Measurements from ENCODE around the gene MED12L. TPM values are rescaled to one million over a fixed set of nuclear protein-coding genes. Genes with fewer than 3 reads are reported as not detected.
"Not testable (repeated sequence)": the region's sequence is repeated elsewhere in the genome, so short reads cannot be mapped to it uniquely, and the experiment has no call there.

Gene MED12L
- total RNA-seq, 6 donors from 2014 or later, result 0.27 to 1.5 (median 0.31) TPM; not detected in 2

GRCh38 chr3:151074256-151074655, 11.2 kb upstream of the MED12L start:
- Histone ChIP-seq H3K9me3 (no peaks in the 10 kb centered on the region), H3K27me3 (no peaks in the 10 kb centered on the region), H3K36me3 (no peaks in the 10 kb centered on the region), H3K27ac (no peak overlapping the region), H3K4me1 (no peaks in the 10 kb centered on the region), H3K4me3 (no peak overlapping the region)
- no peak for DNase-seq
- no peak for TF ChIP-seq CTCF (IDR thresholded peaks at IDR 0.05)
- TF ChIP-seq POLR2AphosphoS5 (IDR thresholded peaks at IDR 0.05), result no peak
- no peak for TF ChIP-seq EP300 (IDR thresholded peaks at IDR 0.05)
- TF ChIP-seq POLR2A (IDR thresholded peaks at IDR 0.05), result no peak
- WGBS, 2 donors, result 67 to 71% methylated on average over 1 of the region's 1 CpG
- ATAC-seq (ENCODE audit: low FRiP score in 2 of 2), result no peak

- Histone ChIP-seq H3K4me3 (no peak overlapping the region), H3K27ac (no peak overlapping the region), H3K9me3 (no peaks in the 10 kb centered on the region), H3K27me3 (no peaks in the 10 kb centered on the region), H3K36me3 (no peaks in the 10 kb centered on the region), H3K4me1 (no peaks in the 10 kb centered on the region)
- 73 to 79% methylated on average over 3 of the region's 3 CpGs for WGBS, 2 donors
- no peak for DNase-seq
- no peak for ATAC-seq (ENCODE audit: low FRiP score in 2 of 2)
- no peak for TF ChIP-seq CTCF (IDR thresholded peaks at IDR 0.05)
These were observed 9.4 kb upstream of the MED12L start for GRCh38 chr3:151075869-151076562.

- 91 to 93% methylated on average over 4 of the region's 4 CpGs for WGBS, 2 donors
- H3K27ac ChIP-seq, result no peak overlapping the region
- TF ChIP-seq POLR2A (IDR thresholded peaks at IDR 0.05) (no peak), CTCF (IDR thresholded peaks at IDR 0.05) (no peak), EP300 (IDR thresholded peaks at IDR 0.05) (no peak), POLR2AphosphoS5 (IDR thresholded peaks at IDR 0.05) (no peak)
These were observed 8.8 kb upstream of the MED12L start for GRCh38 chr3:151076626-151077025.

GRCh38 chr3:151081082-151081481, 4.4 kb upstream of the MED12L start:
- not testable (repeated sequence) for H3K4me3 ChIP-seq; H3K36me3 ChIP-seq; H3K27ac ChIP-seq; H3K27me3 ChIP-seq; H3K9me3 ChIP-seq; ATAC-seq (ENCODE audit: low FRiP score in 2 of 2); DNase-seq
- 88% methylated on average over 1 of the region's 1 CpG for WGBS, 2 donors
- peaks cover 11 to 16% (median 12%) of the 10 kb centered on the region in 4 donors for H3K4me1 ChIP-seq

More at GRCh38 chr3:151076626-151077025, 8.8 kb upstream of the MED12L start:
- DNase-seq (no peak), ATAC-seq (ENCODE audit: low FRiP score in 2 of 2) (no peak)
- H3K9me3 ChIP-seq, result no peaks in the 10 kb centered on the region
- no peaks in the 10 kb centered on the region for H3K4me1 ChIP-seq
- no peaks in the 10 kb centered on the region for H3K27me3 ChIP-seq
- no peaks in the 10 kb centered on the region for H3K36me3 ChIP-seq
- no peak overlapping the region for H3K4me3 ChIP-seq

- H3K27me3 ChIP-seq, result peaks cover 0 to 10% (median 5%) of the 10 kb centered on the region in 4 donors
- no peak overlapping the region for H3K27ac ChIP-seq
- no peak for DNase-seq
- peaks cover 18 to 29% (median 24%) of the 10 kb centered on the region in 4 donors for H3K4me1 ChIP-seq
- no peak overlapping the region for H3K4me3 ChIP-seq
- TF ChIP-seq POLR2A (IDR thresholded peaks at IDR 0.05), result no peak
- TF ChIP-seq POLR2AphosphoS5 (IDR thresholded peaks at IDR 0.05), result no peak
- TF ChIP-seq CTCF (IDR thresholded peaks at IDR 0.05), result no peak
- TF ChIP-seq EP300 (IDR thresholded peaks at IDR 0.05), result no peak
- H3K36me3 ChIP-seq, result no peaks in the 10 kb centered on the region
- no peak for ATAC-seq (ENCODE audit: low FRiP score in 2 of 2)
- H3K9me3 ChIP-seq, result no peaks in the 10 kb centered on the region
- WGBS, 2 donors, result 32 to 40% methylated on average over 5 of the region's 5 CpGs
These were observed 2.3 kb upstream of the MED12L start for GRCh38 chr3:151082880-151083838.

Data from upper lobe of left lung (tissue), 6 donors.